Trophoblast cell (in vitro differentiated cells and primary cell): ENCODE measurements around the gene RAB10.

ENCODE experiments used
- DNase-seq, 2 donors: peaks; one replicate each; pipeline ENCODE4 v3.0.0-alpha.2; 2016
- H2AFZ ChIP-seq: 2 replicates; pipeline ENCODE4 v1.6.1; 2013; ENCODE audit warnings: low read length, moderate library complexity, mild to moderate bottlenecking; ENCODE audit not compliant: insufficient read depth, poor library complexity
- H2AK5ac ChIP-seq: 2 replicates; pipeline ENCODE4 v1.6.1; 2013; ENCODE audit warnings: mild to moderate bottlenecking, low read length
- H2BK120ac ChIP-seq: 2 replicates; pipeline ENCODE4 v1.6.1; 2013; ENCODE audit warnings: low read length, mild to moderate bottlenecking, moderate library complexity; ENCODE audit not compliant: insufficient read depth, poor library complexity
- H2BK12ac ChIP-seq: 2 replicates; pipeline ENCODE4 v1.6.1; 2013; ENCODE audit warnings: mild to moderate bottlenecking, low read length, moderate library complexity
- H2BK5ac ChIP-seq: 2 replicates; pipeline ENCODE4 v1.6.1; 2013; ENCODE audit warnings: low read length, low read depth, moderate library complexity, mild to moderate bottlenecking; ENCODE audit not compliant: poor library complexity
- H3K14ac ChIP-seq: 2 replicates; pipeline ENCODE4 v1.6.1; 2013; ENCODE audit warnings: mild to moderate bottlenecking, low read length
- H3K18ac ChIP-seq: 2 replicates; pipeline ENCODE4 v1.6.1; 2013; ENCODE audit warnings: mild to moderate bottlenecking, low read length
- H3K23ac ChIP-seq: 2 replicates; pipeline ENCODE4 v1.6.1; 2013; ENCODE audit warnings: low read length
- H3K27ac ChIP-seq: 2 replicates; pipeline ENCODE4 v1.5.1; 2013; ENCODE audit warnings: low read depth, mild to moderate bottlenecking, inconsistent platforms, low read length, moderate library complexity
- H3K27me3 ChIP-seq: 2 replicates; pipeline ENCODE4 v1.6.1; 2013; ENCODE audit warnings: inconsistent platforms, mild to moderate bottlenecking, low read length, moderate library complexity; ENCODE audit not compliant: insufficient read depth
- H3K36me3 ChIP-seq, 2 experiments: 1 replicate in 1 of 2; 2 replicates in 1 of 2; pipeline ENCODE4 v1.6.1; 2013; ENCODE audit warnings: low read length in 2 of 2, mild to moderate bottlenecking in 2 of 2, moderate library complexity in 1 of 2; ENCODE audit not compliant: insufficient read depth in 2 of 2, control insufficient read depth in 1 of 2
- H3K4ac ChIP-seq: 2 replicates; pipeline ENCODE4 v1.6.1; 2013; ENCODE audit warnings: low read depth, mild to moderate bottlenecking, low read length, moderate library complexity
- H3K4me1 ChIP-seq, 2 experiments: 1 replicate in 1 of 2; 2 replicates in 1 of 2; pipeline ENCODE4 v1.6.1; 2013; ENCODE audit warnings: low read length in 2 of 2, mild to moderate bottlenecking in 2 of 2, moderate library complexity in 1 of 2; ENCODE audit not compliant: insufficient read depth in 2 of 2, control insufficient read depth in 1 of 2
- H3K4me2 ChIP-seq: 2 replicates; pipeline ENCODE4 v1.6.1; 2013; ENCODE audit warnings: inconsistent platforms, mild to moderate bottlenecking, low read length, moderate library complexity
- H3K4me3 ChIP-seq: 2 replicates; pipeline ENCODE4 v1.5.1; 2013; ENCODE audit warnings: mild to moderate bottlenecking, low read depth, low read length, inconsistent platforms
- H3K79me1 ChIP-seq: one replicate; pipeline ENCODE4 v1.6.1; 2013; ENCODE audit warnings: low read length
- H3K79me2 ChIP-seq: 2 replicates; pipeline ENCODE4 v1.6.1; 2013; ENCODE audit warnings: low read length, mild to moderate bottlenecking; ENCODE audit not compliant: control insufficient read depth, insufficient read depth, poor library complexity
- H3K9ac ChIP-seq: 2 replicates; pipeline ENCODE4 v1.6.1; 2013; ENCODE audit warnings: mild to moderate bottlenecking, low read length
- H3K9me3 ChIP-seq: 2 replicates; pipeline ENCODE4 v1.6.1; 2013; ENCODE audit warnings: low read depth, mild to moderate bottlenecking, control low read depth, inconsistent platforms, low read length; ENCODE audit not compliant: insufficient read depth
- H4K12ac ChIP-seq: 2 replicates; pipeline ENCODE4 v1.6.1; 2013; ENCODE audit warnings: low read depth, mild to moderate bottlenecking, low read length, moderate library complexity
- H4K8ac ChIP-seq: 2 replicates; pipeline ENCODE4 v1.6.1; 2013; ENCODE audit warnings: low read depth, mild to moderate bottlenecking, low read length, moderate library complexity
- H4K91ac ChIP-seq: one replicate; pipeline ENCODE4 v1.6.1; 2013; ENCODE audit warnings: low read depth, mild to moderate bottlenecking, low read length, moderate library complexity
- WGBS: extraction: QIAGEN DNeasy Blood & Tissue Kit; methylation state at CpG from one replicate; pipeline ENCODE4 v1.1.7; 2013; ENCODE audit warnings: missing lambda C conversion rate; ENCODE audit not compliant: insufficient read length, insufficient coverage; ENCODE audit errors: extremely low coverage; 5-methylcytosine and 5-hydroxymethylcytosine counted together

RAB10 gene

GRCh38 chr2:25992556-25992955 lies 41.3 kb upstream of the RAB10 start:
- Histone ChIP-seq H3K27me3 (no peaks in the 10 kb centered on the region), H3K27ac (no peak overlapping the region), H3K23ac (no peak overlapping the region), H3K36me3 (no peaks in the 10 kb centered on the region), H3K14ac (no peak overlapping the region), H2AK5ac (no peak overlapping the region), H3K9me3 (no peaks in the 10 kb centered on the region), H4K91ac (no peak overlapping the region), H3K9ac (no peak overlapping the region), H3K79me2 (no peaks in the 10 kb centered on the region), H2BK120ac (no peak overlapping the region), H3K79me1 (no peaks in the 10 kb centered on the region), H3K18ac (no peak overlapping the region), H2BK12ac (no peak overlapping the region), H3K4me1 (no peaks in the 10 kb centered on the region), H3K4ac (no peak overlapping the region), H4K12ac (no peak overlapping the region), H4K8ac (no peak overlapping the region), H3K4me2 (no peak overlapping the region), H2AFZ (no peak overlapping the region), H3K4me3 (no peak overlapping the region), H2BK5ac (no peak overlapping the region)
- 100% methylated on average over 1 of the region's 8 CpGs for WGBS
- no peak for DNase-seq

- no peaks in the 10 kb centered on the region for H3K9me3 ChIP-seq
- H3K79me2 ChIP-seq, result no peaks in the 10 kb centered on the region
- no peaks in the 10 kb centered on the region for H3K79me1 ChIP-seq
- H2BK120ac ChIP-seq, result no peak overlapping the region
- no peak overlapping the region for H3K23ac ChIP-seq
- no peaks in the 10 kb centered on the region for H3K4me1 ChIP-seq
- H3K18ac ChIP-seq, result no peak overlapping the region
- H3K4ac ChIP-seq, result no peak overlapping the region
- no peak overlapping the region for H2BK5ac ChIP-seq
- WGBS, result no CpG with 5 or more reads among the region's 5 CpGs
- peak overlapping the region; percentile 54 for H2BK12ac ChIP-seq
- H4K91ac ChIP-seq, result no peak overlapping the region
- H2AK5ac ChIP-seq, result peak overlapping the region; percentile 75
- H3K14ac ChIP-seq, result no peak overlapping the region
- no peak overlapping the region for H3K9ac ChIP-seq
- no peak for DNase-seq
- H3K4me2 ChIP-seq, result no peak overlapping the region
- no peaks in the 10 kb centered on the region for H3K27me3 ChIP-seq
- no peak overlapping the region for H2AFZ ChIP-seq
- H3K27ac ChIP-seq, result no peak overlapping the region
- no peak overlapping the region for H3K4me3 ChIP-seq
- no peak overlapping the region for H4K8ac ChIP-seq
- no peak overlapping the region for H4K12ac ChIP-seq
- H3K36me3 ChIP-seq, result no peaks in the 10 kb centered on the region
Measured at GRCh38 chr2:25993049-25993448, 40.8 kb upstream of the RAB10 start.

DNA sequence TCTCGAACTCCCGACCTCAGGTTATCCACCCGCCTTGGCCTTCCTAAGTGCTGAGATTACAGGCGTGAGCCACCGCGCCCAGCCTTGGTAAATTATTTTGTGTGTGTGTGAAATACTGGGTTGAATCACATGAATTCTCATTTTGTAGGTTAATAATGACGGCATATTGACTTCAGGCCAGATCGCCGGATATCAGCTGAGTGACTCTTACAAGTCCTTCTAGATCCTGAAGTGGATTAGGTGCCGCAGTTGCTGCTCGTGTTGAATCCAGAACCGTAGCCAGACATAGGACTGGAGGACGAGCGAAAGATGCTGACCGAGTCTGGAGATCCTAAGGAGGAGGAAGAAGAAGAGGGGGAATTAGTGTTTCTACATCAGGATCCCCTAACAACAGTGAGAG lies 39.4 kb upstream of the RAB10 start:
- no peak overlapping the region for H3K4me2 ChIP-seq
- peak overlapping the region; percentile 15 for H2BK5ac ChIP-seq
- no peak overlapping the region for H2BK120ac ChIP-seq
- H3K9me3 ChIP-seq, result no peaks in the 10 kb centered on the region
- H3K79me1 ChIP-seq, result peaks cover under 1% of the 10 kb centered on the region
- H3K23ac ChIP-seq, result no peak overlapping the region
- peaks cover under 1 to 3% of the 10 kb centered on the region in 2 experiments for H3K4me1 ChIP-seq
- no peak overlapping the region for H3K18ac ChIP-seq
- no peak overlapping the region for H3K9ac ChIP-seq
- H3K4ac ChIP-seq, result no peak overlapping the region
- no peak overlapping the region for H3K4me3 ChIP-seq
- no peak overlapping the region for H2BK12ac ChIP-seq
- WGBS, result no CpG with 5 or more reads among the region's 15 CpGs
- no peak overlapping the region for H4K12ac ChIP-seq
- no peak overlapping the region for H2AFZ ChIP-seq
- no peak overlapping the region for H3K27ac ChIP-seq
- H3K27me3 ChIP-seq, result no peaks in the 10 kb centered on the region
- H2AK5ac ChIP-seq, result no peak overlapping the region
- no peak overlapping the region for H4K8ac ChIP-seq
- H3K79me2 ChIP-seq, result no peaks in the 10 kb centered on the region
- H3K36me3 ChIP-seq, result no peaks in the 10 kb centered on the region
- no peak overlapping the region for H3K14ac ChIP-seq
- no peak overlapping the region for H4K91ac ChIP-seq
- no peak for DNase-seq

DNA sequence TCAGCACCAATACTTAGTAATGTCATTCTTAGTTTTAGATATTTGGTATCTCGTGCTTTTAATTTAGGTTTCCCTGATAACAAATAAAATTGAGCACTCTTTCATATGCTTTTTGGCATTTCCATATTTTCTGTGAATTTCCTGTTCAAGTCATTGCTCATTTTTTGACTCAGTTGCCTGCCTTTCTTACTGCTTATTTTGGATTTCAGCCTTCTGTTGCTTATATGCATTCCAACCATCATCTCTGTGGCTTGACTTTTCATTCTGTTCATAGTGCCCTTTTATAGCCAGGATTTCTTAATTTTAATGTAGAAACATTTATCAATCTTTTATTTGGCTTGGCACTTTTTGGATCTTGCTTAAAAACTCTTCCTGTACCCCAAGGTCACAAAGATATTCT lies 37.0 kb upstream of the RAB10 start:
- Histone ChIP-seq H2BK5ac (no peak overlapping the region), H3K27me3 (no peaks in the 10 kb centered on the region), H3K27ac (no peak overlapping the region), H4K8ac (no peak overlapping the region), H3K9me3 (no peaks in the 10 kb centered on the region), H3K79me2 (no peaks in the 10 kb centered on the region), H3K79me1 (peaks cover 3% of the 10 kb centered on the region), H2AFZ (no peak overlapping the region), H3K9ac (no peak overlapping the region), H4K91ac (no peak overlapping the region), H4K12ac (no peak overlapping the region), H3K36me3 (no peaks in the 10 kb centered on the region), H2BK12ac (no peak overlapping the region), H3K4me1 (peaks cover 3 to 6% of the 10 kb centered on the region in 2 experiments), H3K14ac (no peak overlapping the region), H3K4me3 (no peak overlapping the region), H3K18ac (no peak overlapping the region), H3K4ac (no peak overlapping the region), H2BK120ac (no peak overlapping the region), H3K4me2 (no peak overlapping the region), H2AK5ac (no peak overlapping the region), H3K23ac (no peak overlapping the region)
- no CpG with 5 or more reads among the region's 1 CpG for WGBS
- no peak for DNase-seq
